HepG2 (cell line): ENCODE results near the gene NFE2L1. TPM values are rescaled to one million over a fixed set of nuclear protein-coding genes. Genes with fewer than 3 reads are reported as not detected.

Experiments used
- HNRNPLL ChIP-seq: fragments of 200-400 bp; formaldehyde crosslinking; IDR thresholded peaks from 2 replicates; pipeline ENCODE4 v1.6.1; 2017; ENCODE audit warnings: mild to moderate bottlenecking, low read depth, low read length; ENCODE audit not compliant: poor library complexity, severe bottlenecking
- KLF6 ChIP-seq: IDR thresholded peaks from 2 replicates; pipeline ENCODE4 v1.8.0; 2016; ENCODE audit warnings: missing biosample characterization, missing genetic modification reagents
- RBAK ChIP-seq: sonication (generic); formaldehyde crosslinking; IDR thresholded peaks from 2 replicates; pipeline ENCODE4 v1.5.1; 2020; ENCODE audit warnings: mild to moderate bottlenecking, missing genetic modification reagents
- SATB2 ChIP-seq: sonication (generic); formaldehyde crosslinking; IDR thresholded peaks from 2 replicates; pipeline ENCODE4 v1.5.0; 2020; ENCODE audit warnings: missing genetic modification reagents
- TAF15 ChIP-seq: fragments of 200-400 bp; formaldehyde crosslinking; IDR thresholded peaks from one replicate; pipeline ENCODE4 v1.6.1; 2018; ENCODE audit warnings: mild to moderate bottlenecking, low read depth, low read length; ENCODE audit not compliant: poor library complexity, severe bottlenecking
- YEATS4 ChIP-seq: sonication (generic); formaldehyde crosslinking; IDR thresholded peaks from 2 replicates; pipeline ENCODE4 v1.4.0; 2020; ENCODE audit warnings: missing genetic modification reagents, borderline replicate concordance
- YY1 ChIP-seq: IDR thresholded peaks from 2 replicates; pipeline ENCODE4 v1.6.1; 2011; ENCODE audit warnings: low read length, low read depth, moderate library complexity, mild to moderate bottlenecking; ENCODE audit not compliant: insufficient read depth, insufficient replicate concordance
- ZBTB7B ChIP-seq: sonication (generic); formaldehyde crosslinking; IDR thresholded peaks from 2 replicates; pipeline ENCODE4 v1.4.0; 2020; ENCODE audit warnings: missing genetic modification reagents
- ZFP90 ChIP-seq: sonication (generic); formaldehyde crosslinking; IDR thresholded peaks from 2 replicates; pipeline ENCODE4 v1.8.0; 2022; ENCODE audit warnings: missing genetic modification reagents, mild to moderate bottlenecking, inconsistent platforms, borderline replicate concordance
- ZNF607 ChIP-seq: sonication (generic); formaldehyde crosslinking; IDR thresholded peaks from 2 replicates; pipeline ENCODE4 v1.5.1; 2020; ENCODE audit warnings: missing genetic modification reagents, mild to moderate bottlenecking, borderline replicate concordance
- ZNF614 ChIP-seq: IDR thresholded peaks from 2 replicates; pipeline ENCODE4 v1.6.1; 2018; ENCODE audit warnings: missing biosample characterization, missing genetic modification reagents, inconsistent platforms, borderline replicate concordance
- ZNF749 ChIP-seq: sonication (generic); formaldehyde crosslinking; IDR thresholded peaks from 2 replicates; pipeline ENCODE4 v1.8.0; 2022; ENCODE audit warnings: mild to moderate bottlenecking, missing genetic modification reagents, moderate library complexity, borderline replicate concordance
- polyA plus RNA-seq, 8 experiments: library from polyadenylated mRNA; depleted of rRNA in 3 of 8; stranded (reverse) in 7 of 8; unstranded in 1 of 8; fragments of >200 nt; fragmentation: Illumina TruSeq in 4 of 8; extraction: Trizol in 4 of 8; gene quantifications; 2 replicates each; pipeline versions ENCODE4 v1.2.1 to v1.2.3, GENCODE V29; 2011 to 2016; ENCODE audit warnings: low read depth in 4 of 8, missing spikeins in 1 of 8, mixed read lengths in 1 of 8; ENCODE audit not compliant: insufficient read depth in 1 of 8
- total RNA-seq, 5 experiments: library from RNA; depleted of rRNA; stranded (reverse); fragments of >200 nt; fragmentation: Illumina TruSeq; extraction: Trizol; gene quantifications; 2 replicates each; pipeline ENCODE4 v1.2.3, GENCODE V29; 2016; ENCODE audit warnings: low read depth in 1 of 5
- TF ChIP-seq, protein P1 (sequence below): sonication (generic); formaldehyde crosslinking; IDR thresholded peaks from 2 replicates; pipeline ENCODE4 v1.8.0; 2022; ENCODE audit warnings: missing genetic modification reagents, mild to moderate bottlenecking, moderate library complexity, borderline replicate concordance
- TF ChIP-seq, protein P2 (sequence below): IDR thresholded peaks from 2 replicates; pipeline ENCODE4 v1.6.1; 2018; ENCODE audit warnings: missing genetic modification reagents
- TF ChIP-seq, protein P3 (sequence below): sonication (generic); formaldehyde crosslinking; IDR thresholded peaks from 2 replicates; pipeline ENCODE4 v1.4.0; 2020; ENCODE audit warnings: missing genetic modification reagents, borderline replicate concordance
- TF ChIP-seq, protein P4 (sequence below): sonication (generic); formaldehyde crosslinking; IDR thresholded peaks from 2 replicates; pipeline ENCODE4 v1.5.0; 2020; ENCODE audit warnings: mild to moderate bottlenecking, missing genetic modification reagents

The NFE2L1 gene
- total and polyA plus RNA-seq, 2 of the 13 experiments (the other 11 are each of a cell fraction or from before 2014, with no cell fraction given) = 67.0 to 234 TPM

DNA sequence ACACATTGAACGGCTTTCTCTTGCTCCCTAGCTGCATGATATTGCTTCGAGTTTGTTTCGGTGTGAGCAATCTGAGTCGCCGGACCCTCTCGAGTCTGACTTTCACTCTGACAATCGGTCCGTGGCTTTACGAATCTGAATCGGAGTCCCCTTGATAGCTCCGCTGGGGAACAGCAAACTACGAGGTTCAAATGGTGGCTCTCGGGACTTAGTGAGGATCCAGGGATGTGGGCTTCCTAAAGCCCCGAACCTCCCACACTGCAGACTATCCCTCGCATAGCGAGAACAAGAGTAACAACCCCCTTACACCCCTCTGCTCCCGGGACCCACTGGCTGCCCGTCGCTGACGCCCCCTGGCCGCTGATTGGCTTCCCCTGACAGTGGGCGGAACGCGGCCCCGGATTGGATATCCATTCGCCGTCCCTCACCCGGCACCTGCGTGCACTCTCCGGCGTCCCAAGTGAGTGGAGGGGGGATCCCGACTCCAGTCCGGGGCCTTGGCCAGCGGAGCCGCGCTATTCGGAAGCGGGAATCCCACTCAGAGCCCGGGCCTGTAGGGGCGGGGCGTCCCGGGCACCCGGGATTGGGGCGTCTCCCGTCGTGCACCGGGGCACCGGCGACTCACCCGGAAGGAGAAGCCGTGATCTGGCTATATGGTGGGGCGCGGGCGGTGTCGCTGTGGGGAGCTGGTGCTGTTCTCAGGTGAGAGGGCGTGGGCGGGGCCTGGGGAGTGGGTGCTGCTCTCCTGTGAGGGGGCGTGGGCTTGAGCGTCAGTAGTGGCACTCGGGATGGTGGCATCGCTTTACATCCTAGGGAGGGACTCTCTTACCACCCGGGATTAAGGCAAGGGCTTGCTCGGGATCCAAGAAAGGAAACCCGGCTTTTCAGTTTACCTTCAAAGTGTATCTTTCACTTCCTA is 59.2 kb downstream of the NFE2L1 start, which contains the start of gene SNX11 (continued):
- peak; percentile 98 for TF ChIP-seq ZNF607 (CRISPR knock-in tag)
- TF ChIP-seq, protein P1, sequence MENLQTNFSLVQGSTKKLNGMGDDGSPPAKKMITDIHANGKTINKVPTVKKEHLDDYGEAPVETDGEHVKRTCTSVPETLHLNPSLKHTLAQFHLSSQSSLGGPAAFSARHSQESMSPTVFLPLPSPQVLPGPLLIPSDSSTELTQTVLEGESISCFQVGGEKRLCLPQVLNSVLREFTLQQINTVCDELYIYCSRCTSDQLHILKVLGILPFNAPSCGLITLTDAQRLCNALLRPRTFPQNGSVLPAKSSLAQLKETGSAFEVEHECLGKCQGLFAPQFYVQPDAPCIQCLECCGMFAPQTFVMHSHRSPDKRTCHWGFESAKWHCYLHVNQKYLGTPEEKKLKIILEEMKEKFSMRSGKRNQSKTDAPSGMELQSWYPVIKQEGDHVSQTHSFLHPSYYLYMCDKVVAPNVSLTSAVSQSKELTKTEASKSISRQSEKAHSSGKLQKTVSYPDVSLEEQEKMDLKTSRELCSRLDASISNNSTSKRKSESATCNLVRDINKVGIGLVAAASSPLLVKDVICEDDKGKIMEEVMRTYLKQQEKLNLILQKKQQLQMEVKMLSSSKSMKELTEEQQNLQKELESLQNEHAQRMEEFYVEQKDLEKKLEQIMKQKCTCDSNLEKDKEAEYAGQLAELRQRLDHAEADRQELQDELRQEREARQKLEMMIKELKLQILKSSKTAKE (CRISPR knock-in tag) = 0 out of 2 replicates have a peak, but pooled peaks have one; percentile 17
- peak; percentile 76; the same call in 1 of the 2 replicates for TF ChIP-seq ZBTB7B
- TF ChIP-seq HNRNPLL = peak; percentile 99
- 0 out of 2 replicates have a peak, but pooled peaks have one; percentile 57 for TF ChIP-seq RBAK (CRISPR knock-in tag)
- peak; percentile 89 for TF ChIP-seq YEATS4 (CRISPR knock-in tag)
- TF ChIP-seq, protein P2, sequence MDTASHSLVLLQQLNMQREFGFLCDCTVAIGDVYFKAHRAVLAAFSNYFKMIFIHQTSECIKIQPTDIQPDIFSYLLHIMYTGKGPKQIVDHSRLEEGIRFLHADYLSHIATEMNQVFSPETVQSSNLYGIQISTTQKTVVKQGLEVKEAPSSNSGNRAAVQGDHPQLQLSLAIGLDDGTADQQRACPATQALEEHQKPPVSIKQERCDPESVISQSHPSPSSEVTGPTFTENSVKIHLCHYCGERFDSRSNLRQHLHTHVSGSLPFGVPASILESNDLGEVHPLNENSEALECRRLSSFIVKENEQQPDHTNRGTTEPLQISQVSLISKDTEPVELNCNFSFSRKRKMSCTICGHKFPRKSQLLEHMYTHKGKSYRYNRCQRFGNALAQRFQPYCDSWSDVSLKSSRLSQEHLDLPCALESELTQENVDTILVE (CRISPR knock-in tag) = peak; percentile 100
- TF ChIP-seq ZNF749 (CRISPR knock-in tag) = 0 out of 2 replicates have a peak, but pooled peaks have one; percentile 66
- 0 out of 2 replicates have a peak, but pooled peaks have one; percentile 39 for TF ChIP-seq SATB2 (CRISPR knock-in tag)
- TF ChIP-seq, protein P3, sequence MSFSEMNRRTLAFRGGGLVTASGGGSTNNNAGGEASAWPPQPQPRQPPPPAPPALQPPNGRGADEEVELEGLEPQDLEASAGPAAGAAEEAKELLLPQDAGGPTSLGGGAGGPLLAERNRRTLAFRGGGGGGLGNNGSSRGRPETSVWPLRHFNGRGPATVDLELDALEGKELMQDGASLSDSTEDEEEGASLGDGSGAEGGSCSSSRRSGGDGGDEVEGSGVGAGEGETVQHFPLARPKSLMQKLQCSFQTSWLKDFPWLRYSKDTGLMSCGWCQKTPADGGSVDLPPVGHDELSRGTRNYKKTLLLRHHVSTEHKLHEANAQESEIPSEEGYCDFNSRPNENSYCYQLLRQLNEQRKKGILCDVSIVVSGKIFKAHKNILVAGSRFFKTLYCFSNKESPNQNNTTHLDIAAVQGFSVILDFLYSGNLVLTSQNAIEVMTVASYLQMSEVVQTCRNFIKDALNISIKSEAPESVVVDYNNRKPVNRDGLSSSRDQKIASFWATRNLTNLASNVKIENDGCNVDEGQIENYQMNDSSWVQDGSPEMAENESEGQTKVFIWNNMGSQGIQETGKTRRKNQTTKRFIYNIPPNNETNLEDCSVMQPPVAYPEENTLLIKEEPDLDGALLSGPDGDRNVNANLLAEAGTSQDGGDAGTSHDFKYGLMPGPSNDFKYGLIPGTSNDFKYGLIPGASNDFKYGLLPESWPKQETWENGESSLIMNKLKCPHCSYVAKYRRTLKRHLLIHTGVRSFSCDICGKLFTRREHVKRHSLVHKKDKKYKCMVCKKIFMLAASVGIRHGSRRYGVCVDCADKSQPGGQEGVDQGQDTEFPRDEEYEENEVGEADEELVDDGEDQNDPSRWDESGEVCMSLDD (CRISPR knock-in tag) = peak; percentile 10; the same call in 1 of the 2 replicates
- peak; percentile 68 for TF ChIP-seq YY1
- TF ChIP-seq, protein P4, sequence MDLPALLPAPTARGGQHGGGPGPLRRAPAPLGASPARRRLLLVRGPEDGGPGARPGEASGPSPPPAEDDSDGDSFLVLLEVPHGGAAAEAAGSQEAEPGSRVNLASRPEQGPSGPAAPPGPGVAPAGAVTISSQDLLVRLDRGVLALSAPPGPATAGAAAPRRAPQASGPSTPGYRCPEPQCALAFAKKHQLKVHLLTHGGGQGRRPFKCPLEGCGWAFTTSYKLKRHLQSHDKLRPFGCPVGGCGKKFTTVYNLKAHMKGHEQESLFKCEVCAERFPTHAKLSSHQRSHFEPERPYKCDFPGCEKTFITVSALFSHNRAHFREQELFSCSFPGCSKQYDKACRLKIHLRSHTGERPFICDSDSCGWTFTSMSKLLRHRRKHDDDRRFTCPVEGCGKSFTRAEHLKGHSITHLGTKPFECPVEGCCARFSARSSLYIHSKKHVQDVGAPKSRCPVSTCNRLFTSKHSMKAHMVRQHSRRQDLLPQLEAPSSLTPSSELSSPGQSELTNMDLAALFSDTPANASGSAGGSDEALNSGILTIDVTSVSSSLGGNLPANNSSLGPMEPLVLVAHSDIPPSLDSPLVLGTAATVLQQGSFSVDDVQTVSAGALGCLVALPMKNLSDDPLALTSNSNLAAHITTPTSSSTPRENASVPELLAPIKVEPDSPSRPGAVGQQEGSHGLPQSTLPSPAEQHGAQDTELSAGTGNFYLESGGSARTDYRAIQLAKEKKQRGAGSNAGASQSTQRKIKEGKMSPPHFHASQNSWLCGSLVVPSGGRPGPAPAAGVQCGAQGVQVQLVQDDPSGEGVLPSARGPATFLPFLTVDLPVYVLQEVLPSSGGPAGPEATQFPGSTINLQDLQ (CRISPR knock-in tag) = 0 out of 2 replicates have a peak, but pooled peaks have one; percentile 55
- peak; percentile 68; the same call in 1 of the 2 replicates for TF ChIP-seq ZNF614
- 0 out of 2 replicates have a peak, but pooled peaks have one; percentile 54 for TF ChIP-seq ZFP90 (CRISPR knock-in tag)
- TF ChIP-seq KLF6 (CRISPR knock-in tag) = no peak
- peak; percentile 85 for TF ChIP-seq TAF15
